HepG2 (cell line): Measurements from ENCODE around the gene NXN. TPM values are rescaled to one million over a fixed set of nuclear protein-coding genes. Genes with fewer than 3 reads are reported as not detected.

Experiments used
- ATAC-seq: fragments of 200-7000 bp; cut with Tn5 transposase; 3 replicates; pipeline ENCODE4 v1.9.1; 2020; ENCODE audit warnings: mild to moderate bottlenecking, moderate library complexity
- BruUV-seq: library from RNA; stranded (reverse); fragments of 400-500 nt; replicated peaks from 2 replicates; lab custom pipeline; 2021; lab: Mats Ljungman, UMichigan
- CTCF ChIA-PET: fragments of 300-600 bp; formaldehyde crosslinking; extraction: SDS; loops from one replicate; lab custom pipeline; 2021; ENCODE audit warnings: low total read pairs, inconsistent platforms, low intra/inter-chr PET ratio; lab: Yijun Ruan, JAX
- POLR2A ChIA-PET: fragments of 350-600 bp; sonication (Branson Sonifier 250); formaldehyde crosslinking; loops from one replicate; lab custom pipeline; 2020; ENCODE audit warnings: antibody characterized with exemption, inconsistent platforms; lab: Yijun Ruan, JAX
- DNase-seq: peaks from one replicate; pipeline ENCODE4 v3.0.0-alpha.2; 2015; ENCODE audit warnings: low spot score
- FAIRE-seq: peaks from 3 replicates; lab custom pipeline; 2011; peaks lifted over from hg19 to GRCh38; lab: Jason Lieb, UNC
- H2AFZ ChIP-seq: one replicate; pipeline ENCODE4 v1.6.1; 2011; ENCODE audit warnings: low read length, inconsistent platforms
- H3K27ac ChIP-seq: fragments of 300-600 bp; 3 replicates; pipeline ENCODE4 v1.8.0; 2011; ENCODE audit warnings: mixed run types, mild to moderate bottlenecking, mixed read lengths, low read length, inconsistent platforms; ENCODE audit not compliant: insufficient read depth; ENCODE audit errors: extremely low read length
- H3K27me3 ChIP-seq, 2 experiments: fragments of 200-600 bp in 1 of 2; 2 replicates in 1 of 2; 3 replicates in 1 of 2; pipeline versions ENCODE4 v1.6.0 to v1.8.0; 2011; ENCODE audit warnings: low read length in 2 of 2, mild to moderate bottlenecking in 2 of 2, moderate library complexity in 2 of 2, inconsistent platforms in 1 of 2; ENCODE audit not compliant: insufficient read depth in 2 of 2, control insufficient read depth in 1 of 2
- H3K36me3 ChIP-seq, 2 experiments: fragments of 200-600 bp in 1 of 2; replicated peaks in 1 of 2; 2 replicates in 1 of 2; 3 replicates in 1 of 2; pipeline versions ENCODE4 v1.5.1 to v1.8.0; 2011; ENCODE audit warnings: low read length in 2 of 2, inconsistent platforms in 1 of 2; ENCODE audit not compliant: insufficient read depth in 2 of 2, control insufficient read depth in 1 of 2
- H3K4me1 ChIP-seq: 2 replicates; pipeline ENCODE4 v1.5.1; 2012; ENCODE audit warnings: low read length, inconsistent platforms; ENCODE audit not compliant: insufficient read depth
- H3K4me2 ChIP-seq: 2 replicates; pipeline ENCODE4 v1.6.0; 2011; ENCODE audit warnings: low read depth, low read length, inconsistent platforms
- H3K4me3 ChIP-seq, 3 experiments: fragments of 200-600 bp in 1 of 3; sonication (generic), shearing (Covaris generic) in 1 of 3; replicated peaks in 1 of 3; 2 replicates each; pipeline ENCODE4 v1.5.1; 2011 to 2016; ENCODE audit warnings: low read length in 3 of 3, inconsistent platforms in 2 of 3, low read depth in 2 of 3, mild to moderate bottlenecking in 2 of 3, control low read depth in 1 of 3, mixed read lengths in 1 of 3; ENCODE audit not compliant: insufficient read depth in 1 of 3
- H3K79me2 ChIP-seq: one replicate; pipeline ENCODE4 v1.6.1; 2011; ENCODE audit warnings: low read length, inconsistent platforms; ENCODE audit not compliant: insufficient read depth
- H3K9ac ChIP-seq: 2 replicates; pipeline ENCODE4 v1.6.0; 2011; ENCODE audit warnings: mild to moderate bottlenecking, low read depth, low read length, inconsistent platforms; ENCODE audit not compliant: insufficient read depth
- H3K9me3 ChIP-seq: 2 replicates; pipeline ENCODE4 v1.5.1; 2012; ENCODE audit warnings: mild to moderate bottlenecking, low read length
- H4K20me1 ChIP-seq: 2 replicates; pipeline ENCODE4 v1.6.0; 2011; ENCODE audit warnings: inconsistent platforms, mild to moderate bottlenecking, low read length, moderate library complexity; ENCODE audit not compliant: insufficient read depth
- AGO2 ChIP-seq: fragments of 200-400 bp; formaldehyde crosslinking; optimal IDR thresholded peaks from 2 replicates; pipeline ENCODE3; 2017; ENCODE audit warnings: mild to moderate bottlenecking, low read depth, low read length, moderate library complexity
- SAP130 ChIP-seq: IDR thresholded peaks from 2 replicates; pipeline ENCODE4 v1.6.1; 2016; ENCODE audit warnings: low read depth
- ZNF83 ChIP-seq: sonication (generic); formaldehyde crosslinking; IDR thresholded peaks from 2 replicates; pipeline ENCODE4 v1.4.0; 2020; ENCODE audit warnings: missing genetic modification reagents, mild to moderate bottlenecking, borderline replicate concordance
- WGBS: methylation state at CpG from one replicate; pipeline ENCODE4 v1.1.6; 2017; ENCODE audit warnings: low lambda C conversion rate; 5-methylcytosine and 5-hydroxymethylcytosine counted together
- in situ Hi-C: cut with HindIII; loops from 2 replicates; pipeline ENCODE4 v1.10.0; 2017; ENCODE audit warnings: low pct_unique_long_range_greater_than_20kb; ENCODE audit not compliant: extremely low pct_ligation_motif_present
- intact Hi-C: fragments of 100-400 bp; cut with micrococcal nuclease; formaldehyde crosslinking; loops from one replicate; pipeline ENCODE4 v1.10.0; 2022; ENCODE audit not compliant: unreplicated experiment
- polyA plus RNA-seq, 8 experiments: library from polyadenylated mRNA; depleted of rRNA in 3 of 8; stranded (reverse) in 7 of 8; unstranded in 1 of 8; fragments of >200 nt; fragmentation: Illumina TruSeq in 4 of 8; extraction: Trizol in 4 of 8; gene quantifications; 2 replicates each; pipeline versions ENCODE4 v1.2.1 to v1.2.3, GENCODE V29; 2011 to 2016; ENCODE audit warnings: low read depth in 4 of 8, missing spikeins in 1 of 8, mixed read lengths in 1 of 8; ENCODE audit not compliant: insufficient read depth in 1 of 8
- total RNA-seq, 5 experiments: library from RNA; depleted of rRNA; stranded (reverse); fragments of >200 nt; fragmentation: Illumina TruSeq; extraction: Trizol; gene quantifications; 2 replicates each; pipeline ENCODE4 v1.2.3, GENCODE V29; 2016; ENCODE audit warnings: low read depth in 1 of 5

The NXN gene
- total and polyA plus RNA-seq, 2 of the 13 experiments (the other 11 are each of a cell fraction or from before 2014, with no cell fraction given): 22.2 to 24.3 TPM

DNA sequence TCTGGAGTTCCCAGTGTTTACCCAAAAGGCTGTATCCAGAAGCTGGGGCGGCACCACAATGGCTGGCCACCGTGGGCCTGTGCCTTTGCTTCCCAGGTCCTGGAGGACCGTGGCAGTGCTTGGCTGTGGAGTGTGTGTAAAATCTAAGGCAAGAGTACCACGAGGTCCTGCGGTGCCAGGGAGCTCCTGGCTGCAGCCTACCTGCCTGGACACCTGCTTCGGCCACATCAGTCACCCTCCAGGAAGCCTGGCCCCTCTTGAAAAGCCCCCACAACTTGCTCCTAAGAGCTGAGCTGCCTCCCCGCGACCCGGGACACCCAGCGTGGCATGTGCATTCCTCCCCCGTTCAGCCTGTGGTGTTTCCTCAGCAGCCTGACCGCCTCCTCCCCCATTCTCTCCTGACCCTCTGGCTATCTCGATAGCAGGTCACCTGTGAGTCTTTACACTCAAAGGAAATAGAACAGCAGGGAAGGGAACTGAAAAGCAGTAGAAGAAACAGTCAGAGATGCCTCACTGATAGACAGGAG is 25.3 kb upstream of the NXN start:
- no TSS peak for BruUV-seq
- H3K36me3 ChIP-seq: peaks cover 7 to 20% of the 10 kb centered on the region in 2 experiments
- FAIRE-seq (no peak), ATAC-seq (no peak; the same call in 2 of the 3 replicates), DNase-seq (no peak)
- H3K79me2 ChIP-seq: no peaks in the 10 kb centered on the region
- 94% methylated on average over 9 of the region's 13 CpGs for WGBS
- intact Hi-C loops (no loop called here), in situ Hi-C loops (no loop called here)
- H3K27ac ChIP-seq: no peak overlapping the region
- no peaks in the 10 kb centered on the region for H3K27me3 ChIP-seq
- H3K9me3 ChIP-seq: no peaks in the 10 kb centered on the region
- ChIA-PET CTCF (no interaction called here), POLR2A (no interaction called here)
- no peak overlapping the region for H2AFZ ChIP-seq
- TF ChIP-seq SAP130 (CRISPR knock-in tag) (no peak), AGO2 (peak; percentile 49)
- peaks cover 25% of the 10 kb centered on the region for H3K4me1 ChIP-seq
- H3K4me2 ChIP-seq: no peak overlapping the region
- H3K9ac ChIP-seq: no peak overlapping the region
- H3K4me3 ChIP-seq: no peak overlapping the region
- no peaks in the 10 kb centered on the region for H4K20me1 ChIP-seq

DNA sequence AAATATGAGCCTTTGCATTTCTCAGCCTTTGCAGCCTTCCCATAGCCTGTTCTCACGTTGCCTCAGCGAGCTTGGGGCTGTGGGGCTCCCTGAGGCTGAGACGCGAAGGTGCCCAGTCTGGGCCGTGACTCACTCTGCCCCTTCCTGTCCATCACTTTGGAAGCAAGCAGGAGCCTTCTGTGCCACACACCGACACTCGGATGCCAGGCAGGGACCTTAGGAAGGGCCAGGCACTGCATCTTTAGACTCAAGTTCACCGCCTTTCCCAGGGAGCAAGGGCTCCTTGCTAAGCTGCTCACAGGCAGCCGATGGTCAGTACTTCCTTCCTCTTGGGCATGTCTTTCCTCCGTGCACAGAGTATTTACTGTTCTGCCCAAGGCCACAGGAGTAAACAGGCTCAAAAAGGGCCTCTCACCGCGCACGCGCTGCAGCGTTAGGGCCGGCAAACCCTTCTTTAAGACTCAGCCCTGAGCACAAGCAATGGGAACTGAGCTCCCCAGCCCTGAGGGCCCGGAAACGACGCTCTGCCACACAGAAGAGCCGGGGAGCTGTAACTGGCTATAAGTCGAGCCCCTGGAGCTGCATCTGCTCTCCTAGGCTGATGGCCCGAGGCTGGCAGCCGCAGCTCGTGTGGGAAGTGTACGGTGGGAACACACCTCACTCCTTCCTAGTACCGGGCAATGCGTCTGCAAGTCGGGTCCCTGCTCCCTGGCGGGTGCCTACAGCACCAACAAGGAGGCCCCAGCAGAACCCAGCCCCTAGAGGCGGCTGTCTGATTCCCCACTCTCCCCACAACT is 24.6 kb upstream of the NXN start:
- ATAC-seq: no peak; the same call in 2 of the 3 replicates
- Histone ChIP-seq H3K4me2 (no peak overlapping the region), H2AFZ (no peak overlapping the region), H3K27me3 (no peaks in the 10 kb centered on the region), H3K9me3 (no peaks in the 10 kb centered on the region), H4K20me1 (peaks cover 4% of the 10 kb centered on the region; the same call in 1 of the 2 replicates), H3K79me2 (peaks cover 4% of the 10 kb centered on the region), H3K4me3 (no peak overlapping the region), H3K9ac (no peak overlapping the region), H3K4me1 (peaks cover 31% of the 10 kb centered on the region), H3K36me3 (peaks cover 7 to 26% of the 10 kb centered on the region in 2 experiments), H3K27ac (no peak overlapping the region)
- ChIA-PET POLR2A (no interaction called here), CTCF (no interaction called here)
- BruUV-seq: no TSS peak
- intact Hi-C loops: no loop called here
- TF ChIP-seq ZNF83 (CRISPR knock-in tag): no peak
- TF ChIP-seq AGO2: peak; percentile 72
- DNase-seq: no peak
- in situ Hi-C loops: no loop called here
- 96% methylated on average over 17 of the region's 30 CpGs for WGBS
- FAIRE-seq: no peak
